Mammary epithelial cell (primary cell): ENCODE data around the gene DDX41.
A peak's percentile ranks its signal among the peaks of the same experiment; 100 is the strongest.

Source experiments
- EZH2 ChIP-seq: IDR thresholded peaks from 2 replicates; pipeline ENCODE4 v1.6.1; 2012; ENCODE audit warnings: low read length, inconsistent platforms, borderline replicate concordance
- TF ChIP-seq, protein P1 (sequence below), 2 donors: IDR thresholded peaks in 1 of 2; conservative IDR thresholded peaks in 1 of 2; 2 replicates each; pipeline ENCODE4 v1.5.1; 2011 to 2012; ENCODE audit warnings: inconsistent platforms in 2 of 2, low read length in 2 of 2, mild to moderate bottlenecking in 2 of 2, control low read depth in 1 of 2, low read depth in 1 of 2; ENCODE audit not compliant: insufficient read depth in 1 of 2; ENCODE audit errors: extremely low read depth in 1 of 2

DNA sequence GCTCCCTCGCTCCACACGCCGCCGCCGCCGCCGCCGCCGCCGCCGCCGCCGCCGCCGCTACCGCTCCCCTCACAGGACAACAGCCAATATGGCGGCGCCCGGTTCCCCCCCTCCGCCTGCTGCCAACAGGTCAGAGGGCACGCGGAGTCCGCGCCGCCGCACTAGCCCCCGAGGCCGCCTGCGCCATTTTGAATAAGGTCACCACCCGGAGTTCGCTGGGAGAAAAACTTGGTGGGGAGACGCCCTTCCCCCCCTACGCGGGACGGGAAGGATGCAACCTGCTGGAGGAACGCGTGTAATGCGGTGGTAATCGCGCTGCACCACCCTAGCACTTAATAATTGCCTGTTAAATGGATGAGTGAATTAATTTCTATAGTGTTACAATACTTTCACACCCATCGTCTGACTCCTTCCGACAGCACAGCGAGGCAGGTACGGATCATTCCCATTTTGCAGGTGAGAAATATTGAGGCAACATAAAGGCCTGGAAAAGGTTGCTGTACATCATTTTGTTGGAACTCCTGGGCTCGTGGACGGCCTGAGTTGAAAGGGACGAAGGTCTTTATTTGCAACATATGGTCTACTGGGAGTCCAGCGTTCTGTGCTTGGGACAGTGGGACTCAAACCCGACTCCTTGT, 37.8 kb upstream of the DDX41 start, which contains the start of gene FAM193B:
- TF ChIP-seq, protein P1, sequence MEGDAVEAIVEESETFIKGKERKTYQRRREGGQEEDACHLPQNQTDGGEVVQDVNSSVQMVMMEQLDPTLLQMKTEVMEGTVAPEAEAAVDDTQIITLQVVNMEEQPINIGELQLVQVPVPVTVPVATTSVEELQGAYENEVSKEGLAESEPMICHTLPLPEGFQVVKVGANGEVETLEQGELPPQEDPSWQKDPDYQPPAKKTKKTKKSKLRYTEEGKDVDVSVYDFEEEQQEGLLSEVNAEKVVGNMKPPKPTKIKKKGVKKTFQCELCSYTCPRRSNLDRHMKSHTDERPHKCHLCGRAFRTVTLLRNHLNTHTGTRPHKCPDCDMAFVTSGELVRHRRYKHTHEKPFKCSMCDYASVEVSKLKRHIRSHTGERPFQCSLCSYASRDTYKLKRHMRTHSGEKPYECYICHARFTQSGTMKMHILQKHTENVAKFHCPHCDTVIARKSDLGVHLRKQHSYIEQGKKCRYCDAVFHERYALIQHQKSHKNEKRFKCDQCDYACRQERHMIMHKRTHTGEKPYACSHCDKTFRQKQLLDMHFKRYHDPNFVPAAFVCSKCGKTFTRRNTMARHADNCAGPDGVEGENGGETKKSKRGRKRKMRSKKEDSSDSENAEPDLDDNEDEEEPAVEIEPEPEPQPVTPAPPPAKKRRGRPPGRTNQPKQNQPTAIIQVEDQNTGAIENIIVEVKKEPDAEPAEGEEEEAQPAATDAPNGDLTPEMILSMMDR (conservative IDR thresholded peaks at IDR 0.05 in 1 of 2, IDR thresholded peaks at IDR 0.05 in 1 of 2; ENCODE audit: extremely low read depth in 1 of 2, insufficient read depth in 1 of 2, low read depth in 1 of 2, low read length in 2 of 2) = peak; percentile 16 to 41
- TF ChIP-seq EZH2 = no peak
